Measurements from ENCODE around the gene GPX4. TPM values are rescaled to one million over a fixed set of nuclear protein-coding genes. Genes with fewer than 3 reads are reported as not detected.

Gene GPX4
- total and polyA plus RNA-seq, 2 donors (not counting 3 experiments of a cell fraction or from before 2014, with no cell fraction given): 469 to 1,136 TPM

DNA sequence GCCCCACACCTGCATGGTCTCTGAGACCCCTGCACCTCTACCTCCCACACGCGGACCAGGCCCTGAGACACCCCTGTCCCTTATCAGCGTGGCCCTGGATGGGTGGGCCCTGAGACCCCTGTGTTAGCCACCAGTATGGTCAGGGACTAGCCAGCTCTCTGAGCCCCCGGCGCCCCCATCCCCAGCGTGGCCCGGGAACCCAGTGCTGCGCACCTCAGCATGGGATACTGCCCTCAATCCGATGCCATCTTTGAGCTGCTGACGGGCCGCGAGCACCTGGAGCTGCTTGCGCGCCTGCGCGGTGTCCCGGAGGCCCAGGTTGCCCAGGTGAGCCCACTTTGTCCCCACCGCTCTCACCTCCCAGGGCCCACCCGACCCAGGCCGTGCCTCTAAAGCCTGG lies 41.8 kb upstream of the GPX4 start:
- peaks cover 17% of the 10 kb centered on the region for H3K4me1 ChIP-seq (ENCODE audit: control insufficient read depth, extremely low read depth, insufficient read depth, low read length)
- TF ChIP-seq EZH2 (IDR thresholded peaks at IDR 0.05; ENCODE audit: borderline replicate concordance, low read depth, low read length, severe bottlenecking) (no peak), POLR2AphosphoS5 (IDR thresholded peaks at IDR 0.05; ENCODE audit: insufficient read depth, low read depth, low read length) (no peak), POLR2A (IDR thresholded peaks at IDR 0.05; ENCODE audit: low read depth, low read length) (no peak), GATA2 (IDR thresholded peaks at IDR 0.05; ENCODE audit: insufficient read depth, insufficient read length, low read depth, low read length) (no peak), MYC (IDR thresholded peaks at IDR 0.05; ENCODE audit: low read depth, low read length) (no peak), JUN (IDR thresholded peaks at IDR 0.05; ENCODE audit: borderline replicate concordance, insufficient read depth, insufficient read length, low read depth) (no peak), FOS (IDR thresholded peaks at IDR 0.05; ENCODE audit: borderline replicate concordance, insufficient read depth, low read length) (no peak)
- TF ChIP-seq, protein P1, sequence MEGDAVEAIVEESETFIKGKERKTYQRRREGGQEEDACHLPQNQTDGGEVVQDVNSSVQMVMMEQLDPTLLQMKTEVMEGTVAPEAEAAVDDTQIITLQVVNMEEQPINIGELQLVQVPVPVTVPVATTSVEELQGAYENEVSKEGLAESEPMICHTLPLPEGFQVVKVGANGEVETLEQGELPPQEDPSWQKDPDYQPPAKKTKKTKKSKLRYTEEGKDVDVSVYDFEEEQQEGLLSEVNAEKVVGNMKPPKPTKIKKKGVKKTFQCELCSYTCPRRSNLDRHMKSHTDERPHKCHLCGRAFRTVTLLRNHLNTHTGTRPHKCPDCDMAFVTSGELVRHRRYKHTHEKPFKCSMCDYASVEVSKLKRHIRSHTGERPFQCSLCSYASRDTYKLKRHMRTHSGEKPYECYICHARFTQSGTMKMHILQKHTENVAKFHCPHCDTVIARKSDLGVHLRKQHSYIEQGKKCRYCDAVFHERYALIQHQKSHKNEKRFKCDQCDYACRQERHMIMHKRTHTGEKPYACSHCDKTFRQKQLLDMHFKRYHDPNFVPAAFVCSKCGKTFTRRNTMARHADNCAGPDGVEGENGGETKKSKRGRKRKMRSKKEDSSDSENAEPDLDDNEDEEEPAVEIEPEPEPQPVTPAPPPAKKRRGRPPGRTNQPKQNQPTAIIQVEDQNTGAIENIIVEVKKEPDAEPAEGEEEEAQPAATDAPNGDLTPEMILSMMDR (IDR thresholded peaks at IDR 0.05; ENCODE audit: extremely low read depth in 1 of 2, insufficient read depth in 1 of 2, low read depth in 1 of 2, low read length in 2 of 2): no peak
- TF ChIP-seq, protein P2, sequence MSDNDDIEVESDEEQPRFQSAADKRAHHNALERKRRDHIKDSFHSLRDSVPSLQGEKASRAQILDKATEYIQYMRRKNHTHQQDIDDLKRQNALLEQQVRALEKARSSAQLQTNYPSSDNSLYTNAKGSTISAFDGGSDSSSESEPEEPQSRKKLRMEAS (IDR thresholded peaks at IDR 0.05; ENCODE audit: insufficient read depth, insufficient read length): no peak
- no peak overlapping the region for H3K4me3 ChIP-seq (replicated peaks in 1 of 3; ENCODE audit: insufficient read depth in 1 of 3, low read depth in 1 of 3, low read length in 3 of 3)
- no peak overlapping the region for H3K27ac ChIP-seq (ENCODE audit: insufficient read depth, low read depth, low read length)
- H3K27me3 ChIP-seq (ENCODE audit: control insufficient read depth in 2 of 2, insufficient read depth in 2 of 2, low read length in 2 of 2): no peaks in the 10 kb centered on the region
- DNase-seq (ENCODE audit: low read depth, low spot score) (no peak), FAIRE-seq (no peak)
- no peaks in the 10 kb centered on the region for H3K9me3 ChIP-seq (replicated peaks; ENCODE audit: control insufficient read depth, insufficient read depth, low read length)
- no peak overlapping the region for H2AFZ ChIP-seq (ENCODE audit: low read depth, low read length)
- H3K36me3 ChIP-seq (ENCODE audit: control insufficient read depth in 2 of 2, extremely low read depth in 1 of 2, insufficient read depth in 2 of 2, low read length in 2 of 2): no peaks in the 10 kb centered on the region
- dilution Hi-C loops (cut with MboI; ENCODE audit: extremely low pct_ligation_motif_present, low sequenced_read_pairs): no loop called here
- no TSS peak for BruUV-seq (replicated peaks)
- H3K4me2 ChIP-seq (ENCODE audit: insufficient read depth, low read length): no peak overlapping the region
- intact Hi-C loops (cut with micrococcal nuclease): no loop called here
- ChIA-PET CTCF (no interaction called here), POLR2A (no interaction called here)
- no peaks in the 10 kb centered on the region for H4K20me1 ChIP-seq (replicated peaks; ENCODE audit: control insufficient read depth, extremely low read depth, insufficient read depth, low read length)
- no peaks in the 10 kb centered on the region for H3K79me2 ChIP-seq (ENCODE audit: control insufficient read depth, insufficient read depth, low read length)
- H3K9ac ChIP-seq (replicated peaks; ENCODE audit: extremely low read depth, insufficient read depth, low read length): no peak overlapping the region
- H3K9me1 ChIP-seq (replicated peaks; ENCODE audit: control insufficient read depth, extremely low read depth, insufficient read depth, low read length): no peaks in the 10 kb centered on the region

All from endothelial cell of umbilical vein (primary cell).